B cell (primary cell): ENCODE data around the gene OR1J4. TPM values are rescaled to one million over a fixed set of nuclear protein-coding genes. Genes with fewer than 3 reads are reported as not detected.

Source experiments
- ATAC-seq: fragments of 200-7000 bp; cut with Tn5 transposase; one replicate; pipeline ENCODE4 v1.10.0; 2021; ENCODE audit warnings: low read depth, mild to moderate bottlenecking, moderate number of reproducible peaks, moderate library complexity
- CTCF ChIA-PET: fragments of 350-600 bp; sonication (Branson Sonifier 250); formaldehyde crosslinking; loops from one replicate; lab custom pipeline; 2021; ENCODE audit warnings: antibody characterized with exemption, inconsistent platforms; lab: Charles Lee
- POLR2A ChIA-PET: fragments of 350-600 bp; sonication (Branson Sonifier 250); formaldehyde crosslinking; loops from one replicate; lab custom pipeline; 2021; ENCODE audit warnings: antibody characterized with exemption; lab: Charles Lee
- DNase-seq: peaks from one replicate; pipeline ENCODE4 v3.0.0; 2013
- H2AFZ ChIP-seq: 2 replicates; pipeline ENCODE4 v1.6.1; 2012; ENCODE audit warnings: mild to moderate bottlenecking, low read depth, low read length; ENCODE audit not compliant: insufficient read depth, poor library complexity, severe bottlenecking
- H3K27ac ChIP-seq, 2 donors: 1 replicate in 1 of 2; 2 replicates in 1 of 2; pipeline ENCODE4 v1.5.1; 2012 to 2013; ENCODE audit warnings: low read length in 2 of 2, mild to moderate bottlenecking in 2 of 2, moderate library complexity in 1 of 2
- H3K27me3 ChIP-seq, 4 experiments: fragments of 200-600 bp in 1 of 4; sonication (generic) in 1 of 4; replicated peaks in 1 of 4; 1 replicate in 2 of 4; 2 replicates in 2 of 4; pipeline versions ENCODE4 v1.6.1 to v1.7.0; 2013 to 2016; ENCODE audit warnings: low read length in 3 of 4, mild to moderate bottlenecking in 2 of 4, mixed read lengths in 1 of 4, moderate library complexity in 1 of 4; ENCODE audit not compliant: insufficient read depth in 4 of 4, control insufficient read depth in 3 of 4; ENCODE audit errors: control extremely low read depth in 1 of 4
- H3K36me3 ChIP-seq, 2 experiments: replicated peaks in 1 of 2; 1 replicate in 1 of 2; 2 replicates in 1 of 2; pipeline versions ENCODE4 v1.6.1 to v1.7.1; 2013; ENCODE audit warnings: low read length in 1 of 2; ENCODE audit not compliant: insufficient read depth in 2 of 2, control insufficient read depth in 1 of 2; ENCODE audit errors: control extremely low read depth in 1 of 2, extremely low read depth in 1 of 2
- H3K4me1 ChIP-seq, 2 donors: fragments of 200-600 bp in 1 of 2; sonication (generic) in 1 of 2; 1 replicate in 1 of 2; 2 replicates in 1 of 2; pipeline versions ENCODE4 v1.5.1 to v1.6.1; 2013 to 2017; ENCODE audit warnings: low read length in 2 of 2; ENCODE audit not compliant: control insufficient read depth in 2 of 2, insufficient read depth in 2 of 2
- H3K4me2 ChIP-seq: replicated peaks from 2 replicates; pipeline ENCODE3; 2012; ENCODE audit warnings: mild to moderate bottlenecking, low read depth, low read length; ENCODE audit not compliant: poor library complexity, severe bottlenecking
- H3K4me3 ChIP-seq, 5 experiments: fragments of 200-600 bp in 1 of 5; sonication (generic) in 1 of 5; 1 replicate in 3 of 5; 2 replicates in 2 of 5; pipeline versions ENCODE4 v1.5.1 to v1.7.0; 2011 to 2016; ENCODE audit warnings: low read length in 4 of 5, mild to moderate bottlenecking in 4 of 5, low read depth in 2 of 5, control low read depth in 1 of 5, moderate library complexity in 1 of 5; ENCODE audit not compliant: insufficient read depth in 1 of 5; ENCODE audit errors: control extremely low read depth in 1 of 5, extremely low read depth in 1 of 5
- H3K79me2 ChIP-seq: fragments of 200-600 bp; sonication (generic); one replicate; pipeline ENCODE4 v1.6.0; 2016; ENCODE audit warnings: low read length; ENCODE audit not compliant: control insufficient read depth, insufficient read depth
- H3K9ac ChIP-seq: fragments of 200-600 bp; sonication (generic); 2 replicates; pipeline ENCODE4 v1.6.1; 2017; ENCODE audit warnings: mild to moderate bottlenecking, low read length, moderate library complexity
- H3K9me3 ChIP-seq, 3 donors: one replicate each; pipeline versions ENCODE4 v1.6.1 to v1.7.1; 2013; ENCODE audit warnings: low read length in 2 of 3; ENCODE audit not compliant: control insufficient read depth in 2 of 3, insufficient read depth in 1 of 3; ENCODE audit errors: control extremely low read depth in 1 of 3
- H4K20me1 ChIP-seq: 2 replicates; pipeline ENCODE4 v1.6.0; 2012; ENCODE audit warnings: mild to moderate bottlenecking, low read length; ENCODE audit not compliant: insufficient read depth, control insufficient read depth, poor library complexity, severe bottlenecking
- H3K27ac Mint-ChIP-seq: one replicate; pipeline ENCODE4 v1.8.0; 2021; ENCODE audit warnings: mixed read lengths
- H3K27me3 Mint-ChIP-seq: one replicate; pipeline ENCODE4 v1.8.0; 2021; ENCODE audit warnings: mixed read lengths
- H3K4me1 Mint-ChIP-seq: one replicate; pipeline ENCODE4 v1.8.0; 2021; ENCODE audit warnings: mixed read lengths
- H3K4me3 Mint-ChIP-seq: one replicate; pipeline ENCODE4 v1.8.0; 2021; ENCODE audit warnings: mixed read lengths
- H3K9me3 Mint-ChIP-seq: one replicate; pipeline ENCODE4 v1.8.0; 2022; ENCODE audit warnings: mixed read lengths; ENCODE audit not compliant: insufficient read depth
- EZH2 ChIP-seq: IDR thresholded peaks from 2 replicates; pipeline ENCODE4 v1.6.1; 2012; ENCODE audit warnings: borderline replicate concordance, low read depth, mild to moderate bottlenecking, moderate library complexity, low read length; ENCODE audit not compliant: insufficient read depth, poor library complexity, severe bottlenecking
- WGBS: methylation state at CpG from one replicate; pipeline ENCODE4 v1.1.5; 2013; ENCODE audit warnings: missing lambda C conversion rate; ENCODE audit not compliant: insufficient coverage; 5-methylcytosine and 5-hydroxymethylcytosine counted together
- intact Hi-C: fragments of 100-400 bp; cut with micrococcal nuclease; formaldehyde crosslinking; loops from one replicate; pipeline ENCODE4 v1.10.0; 2022
- polyA plus RNA-seq: library from polyadenylated mRNA; depleted of rRNA; stranded (reverse); fragments of >200 nt; gene quantifications from 2 replicates; pipeline ENCODE4 v1.2.3, GENCODE V29; 2012
- total RNA-seq, 2 donors: library from RNA; stranded (reverse); fragments of 120-200 nt in 1 of 2; gene quantifications; 1 replicate in 1 of 2; 2 replicates in 1 of 2; pipeline versions ENCODE4 v1.2.3 to v1.2.4, GENCODE V29; 2013 to 2022
- TF ChIP-seq, protein P1 (sequence below): fragments of 200-600 bp; IDR thresholded peaks from one replicate; pipeline ENCODE4 v1.8.0; 2022; ENCODE audit warnings: antibody characterized with exemption, mild to moderate bottlenecking

Gene OR1J4
- total and polyA plus RNA-seq, 2 donors (not counting 1 experiment from before 2014, with no cell fraction given): not detected

DNA sequence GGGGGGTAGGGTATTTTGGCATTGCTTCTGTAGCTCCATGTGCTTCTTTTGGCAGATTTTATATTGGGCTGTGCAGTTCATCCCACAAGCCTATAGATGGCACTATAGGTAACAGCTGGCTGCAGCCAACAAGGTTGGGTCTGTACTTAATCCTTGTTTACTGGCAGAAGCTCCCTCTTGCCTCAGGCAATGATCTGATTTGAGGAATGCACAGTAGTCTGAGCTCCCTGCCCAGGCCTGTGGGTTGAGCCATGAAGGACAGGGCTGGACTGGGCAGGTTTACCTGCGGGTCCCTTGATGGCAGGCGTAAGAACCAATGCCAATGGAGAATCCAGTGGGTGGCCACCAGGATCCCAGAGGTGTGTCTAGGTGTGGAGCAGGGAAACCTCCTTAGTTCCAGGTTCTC lies 20.1 kb upstream of the OR1J4 start:
- no peaks in the 10 kb centered on the region for H3K36me3 ChIP-seq
- ChIA-PET POLR2A (interaction anchor here (0.5 kb wide), 1 partner anchor 252 kb away, joined by 4 read pairs; no protein-coding TSS in a partner anchor), CTCF (interaction anchor here (0.6 to 1.6 kb wide), 10 partner anchors 10 to 855 kb away, joined by 3 to 6 read pairs (median 3); no protein-coding TSS in a partner anchor)
- peaks cover 0 to 15% (median 5%) of the 10 kb centered on the region in 4 experiments for H3K27me3 ChIP-seq
- TF ChIP-seq EZH2: no peak
- TF ChIP-seq, protein P1, sequence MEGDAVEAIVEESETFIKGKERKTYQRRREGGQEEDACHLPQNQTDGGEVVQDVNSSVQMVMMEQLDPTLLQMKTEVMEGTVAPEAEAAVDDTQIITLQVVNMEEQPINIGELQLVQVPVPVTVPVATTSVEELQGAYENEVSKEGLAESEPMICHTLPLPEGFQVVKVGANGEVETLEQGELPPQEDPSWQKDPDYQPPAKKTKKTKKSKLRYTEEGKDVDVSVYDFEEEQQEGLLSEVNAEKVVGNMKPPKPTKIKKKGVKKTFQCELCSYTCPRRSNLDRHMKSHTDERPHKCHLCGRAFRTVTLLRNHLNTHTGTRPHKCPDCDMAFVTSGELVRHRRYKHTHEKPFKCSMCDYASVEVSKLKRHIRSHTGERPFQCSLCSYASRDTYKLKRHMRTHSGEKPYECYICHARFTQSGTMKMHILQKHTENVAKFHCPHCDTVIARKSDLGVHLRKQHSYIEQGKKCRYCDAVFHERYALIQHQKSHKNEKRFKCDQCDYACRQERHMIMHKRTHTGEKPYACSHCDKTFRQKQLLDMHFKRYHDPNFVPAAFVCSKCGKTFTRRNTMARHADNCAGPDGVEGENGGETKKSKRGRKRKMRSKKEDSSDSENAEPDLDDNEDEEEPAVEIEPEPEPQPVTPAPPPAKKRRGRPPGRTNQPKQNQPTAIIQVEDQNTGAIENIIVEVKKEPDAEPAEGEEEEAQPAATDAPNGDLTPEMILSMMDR: peak; percentile 80
- DNase-seq (peak; percentile 40), ATAC-seq (peak; percentile 39)
- Mint-ChIP-seq H3K4me3 (no peak overlapping the region), H3K27me3 (peaks cover 58% of the 10 kb centered on the region), H3K9me3 (peaks cover 3% of the 10 kb centered on the region), H3K4me1 (no peaks in the 10 kb centered on the region), H3K27ac (no peak overlapping the region)
- H3K27ac ChIP-seq: no peak overlapping the region
- no peaks in the 10 kb centered on the region for H4K20me1 ChIP-seq
- no peak overlapping the region for H2AFZ ChIP-seq
- no peaks in the 10 kb centered on the region for H3K4me1 ChIP-seq
- H3K4me3 ChIP-seq: no peak overlapping the region
- H3K9ac ChIP-seq: no peak overlapping the region
- no peaks in the 10 kb centered on the region for H3K79me2 ChIP-seq
- no peaks in the 10 kb centered on the region for H3K9me3 ChIP-seq
- H3K4me2 ChIP-seq: no peak overlapping the region
- intact Hi-C loops: no loop called here
- WGBS: 62% methylated on average over 2 of the region's 2 CpGs

DNA sequence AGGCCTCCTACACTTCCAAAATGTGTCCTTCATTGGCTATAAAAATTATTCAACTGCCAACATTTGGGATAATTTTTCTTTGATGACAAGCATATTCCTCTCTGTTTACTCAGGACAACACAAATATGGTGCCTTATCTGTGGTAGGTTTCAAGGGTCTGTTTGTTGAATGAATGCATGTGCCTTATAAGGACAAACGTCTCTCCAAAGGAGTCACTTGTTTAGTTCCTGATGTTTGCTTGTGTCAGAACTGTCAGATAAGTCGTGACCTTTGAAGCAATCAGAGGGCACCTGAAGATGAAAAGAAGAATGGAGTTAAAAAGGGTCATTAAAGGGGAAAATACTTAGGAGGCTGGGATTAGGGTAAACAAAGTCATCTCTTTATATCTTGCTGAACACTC lies 12.0 kb upstream of the OR1J4 start:
- Histone ChIP-seq H3K79me2 (no peaks in the 10 kb centered on the region), H3K4me3 (no peak overlapping the region), H4K20me1 (no peaks in the 10 kb centered on the region), H3K9me3 (no peaks in the 10 kb centered on the region), H3K27ac (no peak overlapping the region), H2AFZ (no peak overlapping the region), H3K36me3 (no peaks in the 10 kb centered on the region), H3K27me3 (no peaks in the 10 kb centered on the region), H3K9ac (no peak overlapping the region), H3K4me1 (no peaks in the 10 kb centered on the region), H3K4me2 (no peak overlapping the region)
- no peak overlapping the region for H3K4me3 Mint-ChIP-seq
- ChIA-PET POLR2A (no interaction called here), CTCF (no interaction called here)
- TF ChIP-seq, protein P1: no peak
- no peak for TF ChIP-seq EZH2
- 72% methylated on average over 2 of the region's 2 CpGs for WGBS
- H3K27ac Mint-ChIP-seq: no peak overlapping the region
- peaks cover 31% of the 10 kb centered on the region for H3K27me3 Mint-ChIP-seq
- DNase-seq (no peak), ATAC-seq (no peak)
- no peaks in the 10 kb centered on the region for H3K4me1 Mint-ChIP-seq
- intact Hi-C loops: no loop called here
- H3K9me3 Mint-ChIP-seq: no peaks in the 10 kb centered on the region
